Osteoblast (primary cell): Measurements from ENCODE around the gene RELB. TPM values are rescaled to one million over a fixed set of nuclear protein-coding genes. Genes with fewer than 3 reads are reported as not detected.
A peak's percentile ranks its signal among the peaks of the same experiment; 100 is the strongest.

Experiments used
- DNase-seq: peaks from one replicate; pipeline ENCODE4 v3.0.0; 2011; ENCODE audit warnings: low spot score, mixed read lengths; ENCODE audit not compliant: insufficient read length; ENCODE audit errors: missing footprints
- H2AFZ ChIP-seq: 2 replicates; pipeline ENCODE4 v1.6.0; 2011; ENCODE audit warnings: mild to moderate bottlenecking, low read length
- H3K27ac ChIP-seq: 2 replicates; pipeline ENCODE4 v1.5.1; 2011; ENCODE audit warnings: mild to moderate bottlenecking, low read depth, low read length, moderate library complexity
- H3K27me3 ChIP-seq: 2 replicates; pipeline ENCODE4 v1.6.0; 2012; ENCODE audit warnings: mild to moderate bottlenecking, control low read depth, inconsistent platforms, low read length, moderate library complexity; ENCODE audit not compliant: insufficient read depth
- H3K36me3 ChIP-seq: 2 replicates; pipeline ENCODE4 v1.5.1; 2011; ENCODE audit warnings: mild to moderate bottlenecking, low read length, control low read depth, moderate library complexity; ENCODE audit not compliant: insufficient read depth
- H3K4me1 ChIP-seq: 2 replicates; pipeline ENCODE4 v1.5.1; 2011; ENCODE audit warnings: mild to moderate bottlenecking, low read length, control low read depth, moderate library complexity; ENCODE audit not compliant: insufficient read depth
- H3K4me2 ChIP-seq: 2 replicates; pipeline ENCODE4 v1.6.0; 2011; ENCODE audit warnings: mild to moderate bottlenecking, low read length; ENCODE audit not compliant: insufficient read depth
- H3K4me3 ChIP-seq: fragments of 200-600 bp; sonication (generic); 3 replicates; pipeline ENCODE4 v1.5.1; 2012; ENCODE audit warnings: mild to moderate bottlenecking, low read length, inconsistent platforms; ENCODE audit not compliant: insufficient read depth
- H3K79me2 ChIP-seq: 2 replicates; pipeline ENCODE4 v1.6.0; 2012; ENCODE audit warnings: mild to moderate bottlenecking, low read length, control low read depth, inconsistent platforms; ENCODE audit not compliant: insufficient read depth
- H3K9me3 ChIP-seq: 2 replicates; pipeline ENCODE4 v1.5.1; 2011; ENCODE audit warnings: low read depth, low read length, control low read depth
- H4K20me1 ChIP-seq: 2 replicates; pipeline ENCODE4 v1.6.0; 2012; ENCODE audit warnings: mild to moderate bottlenecking, low read length, control low read depth; ENCODE audit not compliant: insufficient read depth
- total RNA-seq: library from RNA; depleted of rRNA; stranded (reverse); fragments of >200 nt; gene quantifications from 2 replicates; pipeline ENCODE4 v1.2.3, GENCODE V29; 2012
- TF ChIP-seq, protein P1 (sequence below): IDR thresholded peaks from 2 replicates; pipeline ENCODE4 v1.5.1; 2011; ENCODE audit warnings: mild to moderate bottlenecking, low read depth, low read length, moderate library complexity; ENCODE audit errors: extremely low read depth

The RELB gene, protein sequence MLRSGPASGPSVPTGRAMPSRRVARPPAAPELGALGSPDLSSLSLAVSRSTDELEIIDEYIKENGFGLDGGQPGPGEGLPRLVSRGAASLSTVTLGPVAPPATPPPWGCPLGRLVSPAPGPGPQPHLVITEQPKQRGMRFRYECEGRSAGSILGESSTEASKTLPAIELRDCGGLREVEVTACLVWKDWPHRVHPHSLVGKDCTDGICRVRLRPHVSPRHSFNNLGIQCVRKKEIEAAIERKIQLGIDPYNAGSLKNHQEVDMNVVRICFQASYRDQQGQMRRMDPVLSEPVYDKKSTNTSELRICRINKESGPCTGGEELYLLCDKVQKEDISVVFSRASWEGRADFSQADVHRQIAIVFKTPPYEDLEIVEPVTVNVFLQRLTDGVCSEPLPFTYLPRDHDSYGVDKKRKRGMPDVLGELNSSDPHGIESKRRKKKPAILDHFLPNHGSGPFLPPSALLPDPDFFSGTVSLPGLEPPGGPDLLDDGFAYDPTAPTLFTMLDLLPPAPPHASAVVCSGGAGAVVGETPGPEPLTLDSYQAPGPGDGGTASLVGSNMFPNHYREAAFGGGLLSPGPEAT
- 8.5 and 9.8 TPM in 2 replicates for total RNA-seq

DNA sequence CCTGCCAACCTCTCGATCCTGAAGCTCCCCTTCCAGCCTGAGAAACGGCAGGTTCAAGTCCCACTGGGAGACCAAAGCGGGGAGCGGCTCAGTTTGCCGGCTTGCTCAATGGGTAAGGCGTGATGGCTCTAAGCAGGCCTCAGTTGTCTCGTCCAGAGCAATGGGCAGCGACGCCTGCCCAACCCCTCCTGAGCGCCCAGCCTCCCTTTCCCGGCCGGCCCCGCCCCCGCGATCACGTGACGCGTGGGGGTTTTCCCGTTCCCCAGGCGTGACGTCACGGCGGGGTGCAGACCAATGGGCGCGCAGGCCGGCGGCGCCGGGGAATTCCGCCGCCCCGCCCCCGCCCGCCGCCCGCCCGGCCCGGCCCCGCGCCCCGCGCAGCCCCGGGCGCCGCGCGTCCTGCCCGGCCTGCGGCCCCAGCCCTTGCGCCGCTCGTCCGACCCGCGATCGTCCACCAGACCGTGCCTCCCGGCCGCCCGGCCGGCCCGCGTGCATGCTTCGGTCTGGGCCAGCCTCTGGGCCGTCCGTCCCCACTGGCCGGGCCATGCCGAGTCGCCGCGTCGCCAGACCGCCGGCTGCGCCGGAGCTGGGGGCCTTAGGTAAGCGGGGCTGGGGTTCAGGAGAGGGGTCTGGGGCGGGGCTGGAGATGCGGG is at the start of gene RELB:
Gene RELB, plus strand, starts transcription at position 378 of the 653 bp plus-strand sequence. Its CDS starts 116 bp downstream, at position 494.
- H3K4me1 ChIP-seq: peaks cover 6% of the 10 kb centered on the region
- H3K79me2 ChIP-seq: peaks cover 7% of the 10 kb centered on the region
- H4K20me1 ChIP-seq: no peaks in the 10 kb centered on the region
- peak within 1 kb of the TSS; percentile 92 for H3K27ac ChIP-seq
- peak within 1 kb of the TSS; percentile 78 for H3K4me2 ChIP-seq
- no peaks in the 10 kb centered on the region for H3K9me3 ChIP-seq
- H3K4me3 ChIP-seq: peak within 1 kb of the TSS; percentile 87
- TF ChIP-seq, protein P1, sequence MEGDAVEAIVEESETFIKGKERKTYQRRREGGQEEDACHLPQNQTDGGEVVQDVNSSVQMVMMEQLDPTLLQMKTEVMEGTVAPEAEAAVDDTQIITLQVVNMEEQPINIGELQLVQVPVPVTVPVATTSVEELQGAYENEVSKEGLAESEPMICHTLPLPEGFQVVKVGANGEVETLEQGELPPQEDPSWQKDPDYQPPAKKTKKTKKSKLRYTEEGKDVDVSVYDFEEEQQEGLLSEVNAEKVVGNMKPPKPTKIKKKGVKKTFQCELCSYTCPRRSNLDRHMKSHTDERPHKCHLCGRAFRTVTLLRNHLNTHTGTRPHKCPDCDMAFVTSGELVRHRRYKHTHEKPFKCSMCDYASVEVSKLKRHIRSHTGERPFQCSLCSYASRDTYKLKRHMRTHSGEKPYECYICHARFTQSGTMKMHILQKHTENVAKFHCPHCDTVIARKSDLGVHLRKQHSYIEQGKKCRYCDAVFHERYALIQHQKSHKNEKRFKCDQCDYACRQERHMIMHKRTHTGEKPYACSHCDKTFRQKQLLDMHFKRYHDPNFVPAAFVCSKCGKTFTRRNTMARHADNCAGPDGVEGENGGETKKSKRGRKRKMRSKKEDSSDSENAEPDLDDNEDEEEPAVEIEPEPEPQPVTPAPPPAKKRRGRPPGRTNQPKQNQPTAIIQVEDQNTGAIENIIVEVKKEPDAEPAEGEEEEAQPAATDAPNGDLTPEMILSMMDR: no peak
- no peaks in the 10 kb centered on the region for H3K27me3 ChIP-seq
- H3K36me3 ChIP-seq: no peaks in the 10 kb centered on the region
- DNase-seq: peak; percentile 100
- H2AFZ ChIP-seq: peak within 1 kb of the TSS; percentile 80

DNA sequence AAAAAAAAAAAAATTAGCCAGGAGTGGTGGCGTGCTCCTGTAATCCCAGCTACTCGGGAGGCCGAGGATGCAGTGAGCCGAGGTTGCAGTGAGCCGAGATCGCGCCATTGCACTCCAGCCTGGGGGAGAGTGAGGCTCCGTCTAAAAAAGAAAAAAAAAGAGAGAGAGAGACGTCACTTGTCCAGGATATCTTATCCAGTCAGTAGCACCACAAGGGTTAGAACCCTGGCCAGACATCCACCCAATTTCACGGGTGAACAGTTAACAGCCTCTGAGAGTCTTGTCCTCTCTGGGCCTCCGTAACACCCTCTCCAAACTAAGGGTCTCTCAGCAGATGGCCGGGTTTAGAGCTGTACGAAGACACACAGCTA is 47.0 kb upstream of the RELB start:
- peak overlapping the region; percentile 82 for H3K4me2 ChIP-seq
- H3K9me3 ChIP-seq: no peaks in the 10 kb centered on the region
- H3K4me1 ChIP-seq: peaks cover 22% of the 10 kb centered on the region
- H3K79me2 ChIP-seq: peaks cover 45% of the 10 kb centered on the region
- H3K4me3 ChIP-seq: peak overlapping the region; percentile 77
- no peak for DNase-seq
- no peaks in the 10 kb centered on the region for H3K27me3 ChIP-seq
- TF ChIP-seq, protein P1: no peak
- H3K36me3 ChIP-seq: peaks cover 6% of the 10 kb centered on the region
- H2AFZ ChIP-seq: peak overlapping the region; percentile 100
- H4K20me1 ChIP-seq: peaks cover 35% of the 10 kb centered on the region
- peak overlapping the region; percentile 96 for H3K27ac ChIP-seq

DNA sequence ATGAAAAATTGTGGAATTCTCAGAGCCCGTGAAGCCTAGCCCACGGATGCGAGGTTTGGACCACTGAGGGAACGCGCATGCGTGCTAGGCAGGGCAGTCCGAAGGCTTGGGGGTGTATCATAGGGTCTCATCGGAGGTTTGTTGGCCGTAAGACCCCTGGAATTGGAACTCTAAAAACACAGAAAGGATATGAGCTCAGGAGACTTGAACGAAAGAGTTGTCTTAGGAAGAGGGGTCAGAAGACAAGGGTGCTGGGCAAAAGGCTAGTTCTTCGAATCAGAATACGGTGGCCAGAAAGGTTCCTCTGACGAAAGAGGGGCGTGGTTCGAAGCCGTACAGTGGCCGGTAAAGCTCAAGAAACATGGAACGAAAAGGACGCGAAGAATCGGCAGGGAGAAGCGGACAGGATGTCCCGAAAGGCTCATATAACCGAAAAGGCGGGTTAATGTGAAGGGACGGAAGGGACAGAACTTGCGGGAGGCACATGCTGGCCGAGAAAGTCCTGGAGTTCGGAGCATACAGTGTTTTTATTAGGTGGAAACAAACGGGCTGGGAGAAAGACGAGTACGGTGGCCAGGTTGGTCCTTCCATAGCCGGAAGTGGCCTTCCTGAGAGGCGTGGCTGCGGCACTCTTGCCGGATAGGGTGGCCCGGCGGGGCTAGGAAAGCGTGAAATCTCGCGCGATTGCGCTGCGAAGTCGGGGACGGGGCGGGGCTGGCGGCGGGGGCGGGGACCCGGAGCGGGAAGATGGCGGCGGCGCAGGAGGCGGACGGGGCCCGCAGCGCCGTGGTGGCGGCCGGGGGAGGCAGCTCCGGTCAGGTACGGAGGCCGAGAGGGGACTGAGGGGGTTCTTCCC is 46.4 kb upstream of the RELB start, which contains the start of gene CLPTM1:
Gene CLPTM1, plus strand, starts transcription at position 732 of the 856 bp plus-strand sequence. Its CDS starts 16 bp downstream, at position 748.
- H3K36me3 ChIP-seq: peaks cover 2% of the 10 kb centered on the region
- DNase-seq: peak; percentile 99
- H3K27ac ChIP-seq: peak within 1 kb of the TSS; percentile 96
- H3K9me3 ChIP-seq: no peaks in the 10 kb centered on the region
- H3K79me2 ChIP-seq: peaks cover 51% of the 10 kb centered on the region
- peak within 1 kb of the TSS; percentile 77 for H3K4me3 ChIP-seq
- peaks cover 41% of the 10 kb centered on the region for H4K20me1 ChIP-seq
- no peaks in the 10 kb centered on the region for H3K27me3 ChIP-seq
- H2AFZ ChIP-seq: peak within 1 kb of the TSS; percentile 100
- peak within 1 kb of the TSS; percentile 96 for H3K4me2 ChIP-seq
- TF ChIP-seq, protein P1: no peak
- peaks cover 21% of the 10 kb centered on the region for H3K4me1 ChIP-seq
